OCI-LY3 (cell line): ENCODE measurements around the gene NT5C2.

Experiments
- CTCF ChIP-seq: fragments of 200-600, 300-600 bp; sonication (generic); IDR thresholded peaks from 2 replicates; pipeline ENCODE4 v1.5.1; 2014; ENCODE audit warnings: antibody characterized with exemption, low read length, low read depth
- EZH2phosphoT487 ChIP-seq: fragments of 200-600 bp; shearing (Covaris generic); IDR thresholded peaks from 2 replicates; pipeline ENCODE4 v1.6.1; 2018; ENCODE audit warnings: antibody characterized with exemption, mixed run types, low read depth

- no peak for TF ChIP-seq CTCF
- no peak for TF ChIP-seq EZH2phosphoT487
These were observed 43.0 kb downstream of the NT5C2 start for GRCh38 chr10:103149991-103150622.
